Endothelial cell (in vitro differentiated cells): Measurements from ENCODE around the gene BZW2. TPM values are rescaled to one million over a fixed set of nuclear protein-coding genes. Genes with fewer than 3 reads are reported as not detected.
A peak's percentile ranks its signal among the peaks of the same experiment; 100 is the strongest.
"Not testable (repeated sequence)": the region's sequence is repeated elsewhere in the genome, so short reads cannot be mapped to it uniquely, and the experiment has no call there.

Experiments used
- DNase-seq: peaks from one replicate; pipeline ENCODE4 v3.0.0; 2021; ENCODE audit warnings: low spot score
- H3K27ac Mint-ChIP-seq: one replicate; pipeline ENCODE4 v1.8.0; 2021; ENCODE audit warnings: mixed read lengths, inconsistent platforms; ENCODE audit not compliant: unreplicated experiment
- H3K27me3 Mint-ChIP-seq: one replicate; pipeline ENCODE4 v1.8.0; 2021; ENCODE audit warnings: mild to moderate bottlenecking, moderate library complexity, mixed read lengths, inconsistent platforms; ENCODE audit not compliant: unreplicated experiment
- H3K36me3 Mint-ChIP-seq: one replicate; pipeline ENCODE4 v1.8.0; 2021; ENCODE audit warnings: mild to moderate bottlenecking, low read depth, mixed read lengths, inconsistent platforms; ENCODE audit not compliant: unreplicated experiment
- H3K4me1 Mint-ChIP-seq: one replicate; pipeline ENCODE4 v1.8.0; 2021; ENCODE audit warnings: mild to moderate bottlenecking, mixed read lengths, inconsistent platforms; ENCODE audit not compliant: unreplicated experiment
- H3K4me3 Mint-ChIP-seq: one replicate; pipeline ENCODE4 v1.8.0; 2021; ENCODE audit warnings: mild to moderate bottlenecking, mixed read lengths, inconsistent platforms; ENCODE audit not compliant: unreplicated experiment
- H3K9me3 Mint-ChIP-seq: one replicate; pipeline ENCODE4 v1.8.0; 2021; ENCODE audit warnings: mixed read lengths, inconsistent platforms; ENCODE audit not compliant: unreplicated experiment
- CTCF ChIP-seq: fragments of 200-600 bp; sonication (generic); IDR thresholded peaks from one replicate; pipeline ENCODE4 v1.5.0; 2021; ENCODE audit warnings: antibody characterized with exemption; ENCODE audit not compliant: unreplicated experiment
- total RNA-seq: library from RNA; stranded (reverse); fragmentation: NEBNext Ultra II Directional; extraction: Animal tissue kit (Norgen Biotek cat#: 25700); gene quantifications from one replicate; pipeline ENCODE4 v1.2.1, GENCODE V29; 2021; ENCODE audit not compliant: unreplicated experiment

The BZW2 gene
- total RNA-seq, 1 donor from 2014 or later: 141 TPM

GRCh38 chr7:16652888-16653287 is 6.9 kb downstream of the BZW2 start:
- H3K27me3 Mint-ChIP-seq: no peaks in the 10 kb centered on the region
- no peak for TF ChIP-seq CTCF
- no peaks in the 10 kb centered on the region for H3K9me3 Mint-ChIP-seq
- no peak for DNase-seq
- peaks cover 4% of the 10 kb centered on the region for H3K36me3 Mint-ChIP-seq
- H3K4me1 Mint-ChIP-seq: peaks cover 73% of the 10 kb centered on the region
- no peak overlapping the region for H3K4me3 Mint-ChIP-seq
- H3K27ac Mint-ChIP-seq: no peak overlapping the region

GRCh38 chr7:16655394-16655793 is 9.4 kb downstream of the BZW2 start:
- no peak overlapping the region for H3K4me3 Mint-ChIP-seq
- H3K27ac Mint-ChIP-seq: peak overlapping the region; percentile 17
- no peaks in the 10 kb centered on the region for H3K9me3 Mint-ChIP-seq

GRCh38 chr7:16656141-16656540 is 10.2 kb downstream of the BZW2 start:
- Mint-ChIP-seq H3K27ac (no peak overlapping the region), H3K9me3 (no peaks in the 10 kb centered on the region), H3K4me3 (no peak overlapping the region), H3K36me3 (peaks cover 4% of the 10 kb centered on the region), H3K4me1 (peaks cover 55% of the 10 kb centered on the region), H3K27me3 (no peaks in the 10 kb centered on the region)
- no peak for DNase-seq
- TF ChIP-seq CTCF: no peak

More at GRCh38 chr7:16655394-16655793, 9.4 kb downstream of the BZW2 start:
- no peaks in the 10 kb centered on the region for H3K27me3 Mint-ChIP-seq
- TF ChIP-seq CTCF: no peak
- no peak for DNase-seq
- peaks cover 56% of the 10 kb centered on the region for H3K4me1 Mint-ChIP-seq
- H3K36me3 Mint-ChIP-seq: peaks cover 4% of the 10 kb centered on the region

- Mint-ChIP-seq H3K27me3 (no peaks in the 10 kb centered on the region), H3K4me3 (peak overlapping the region; percentile 3), H3K27ac (peak overlapping the region; percentile 93), H3K9me3 (no peaks in the 10 kb centered on the region), H3K36me3 (peaks cover 4% of the 10 kb centered on the region), H3K4me1 (peaks cover 51% of the 10 kb centered on the region)
- no peak for TF ChIP-seq CTCF
- peak; percentile 27 for DNase-seq
Measured at GRCh38 chr7:16657656-16658279, 11.8 kb downstream of the BZW2 start.

GRCh38 chr7:16659854-16660497 is 14.0 kb downstream of the BZW2 start:
- H3K27me3 Mint-ChIP-seq, H3K27ac Mint-ChIP-seq, H3K9me3 Mint-ChIP-seq, DNase-seq, H3K4me3 Mint-ChIP-seq, H3K36me3 Mint-ChIP-seq: not testable (repeated sequence)
- peaks cover 45% of the 10 kb centered on the region for H3K4me1 Mint-ChIP-seq
